ENCODE data around the gene CSGALNACT2. TPM values are rescaled to one million over a fixed set of nuclear protein-coding genes. Genes with fewer than 3 reads are reported as not detected.

The CSGALNACT2 gene
- total and polyA plus RNA-seq, 2 donors (not counting 1 experiment from before 2014, with no cell fraction given): 10.9 to 24.0 TPM

DNA sequence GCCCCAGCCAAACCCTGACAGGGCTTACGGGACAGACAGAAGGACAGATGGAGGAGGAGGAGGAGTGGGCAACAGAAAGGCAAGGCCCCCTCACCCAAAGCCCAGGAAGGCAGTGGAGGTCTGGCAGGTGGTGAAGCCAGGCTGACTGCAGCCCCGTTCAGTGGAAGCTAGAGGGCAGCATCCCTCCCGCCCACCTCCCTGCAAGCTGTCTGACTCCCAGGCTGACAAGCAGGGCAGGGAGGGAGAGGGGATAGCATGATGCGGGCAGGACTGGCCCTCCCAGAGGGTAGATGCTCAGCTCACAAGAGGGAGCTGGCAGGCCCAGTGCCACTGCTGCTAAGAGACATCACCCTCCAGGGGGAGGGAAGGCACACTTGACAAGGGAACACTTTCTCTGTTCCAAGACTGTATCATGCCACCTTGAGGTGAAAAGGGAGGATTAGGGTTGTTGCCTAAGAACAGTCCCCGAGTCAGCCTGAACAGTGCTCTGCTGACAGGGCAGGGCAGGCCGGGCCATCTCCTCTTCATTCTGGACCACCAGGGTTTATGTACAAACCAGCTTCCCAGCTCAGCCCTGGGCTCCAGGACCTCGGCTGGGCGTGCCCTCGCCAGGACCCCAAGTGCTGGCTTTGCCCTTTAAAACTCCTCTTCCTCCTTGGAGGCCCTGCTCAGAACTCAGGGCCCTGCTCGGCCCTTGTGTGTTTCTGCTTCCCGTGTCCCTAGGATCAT is 66.9 kb downstream of the CSGALNACT2 start:
- TF ChIP-seq EZH2 (IDR thresholded peaks at IDR 0.05; ENCODE audit: borderline replicate concordance, insufficient read depth, low read depth, low read length, poor library complexity, severe bottlenecking): no peak
- TF ChIP-seq, protein P1, sequence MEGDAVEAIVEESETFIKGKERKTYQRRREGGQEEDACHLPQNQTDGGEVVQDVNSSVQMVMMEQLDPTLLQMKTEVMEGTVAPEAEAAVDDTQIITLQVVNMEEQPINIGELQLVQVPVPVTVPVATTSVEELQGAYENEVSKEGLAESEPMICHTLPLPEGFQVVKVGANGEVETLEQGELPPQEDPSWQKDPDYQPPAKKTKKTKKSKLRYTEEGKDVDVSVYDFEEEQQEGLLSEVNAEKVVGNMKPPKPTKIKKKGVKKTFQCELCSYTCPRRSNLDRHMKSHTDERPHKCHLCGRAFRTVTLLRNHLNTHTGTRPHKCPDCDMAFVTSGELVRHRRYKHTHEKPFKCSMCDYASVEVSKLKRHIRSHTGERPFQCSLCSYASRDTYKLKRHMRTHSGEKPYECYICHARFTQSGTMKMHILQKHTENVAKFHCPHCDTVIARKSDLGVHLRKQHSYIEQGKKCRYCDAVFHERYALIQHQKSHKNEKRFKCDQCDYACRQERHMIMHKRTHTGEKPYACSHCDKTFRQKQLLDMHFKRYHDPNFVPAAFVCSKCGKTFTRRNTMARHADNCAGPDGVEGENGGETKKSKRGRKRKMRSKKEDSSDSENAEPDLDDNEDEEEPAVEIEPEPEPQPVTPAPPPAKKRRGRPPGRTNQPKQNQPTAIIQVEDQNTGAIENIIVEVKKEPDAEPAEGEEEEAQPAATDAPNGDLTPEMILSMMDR (IDR thresholded peaks at IDR 0.05): peak; percentile 79
- no peak overlapping the region for H3K4me3 ChIP-seq (ENCODE audit: control extremely low read depth in 1 of 5, extremely low read depth in 1 of 5, insufficient read depth in 1 of 5, low read depth in 2 of 5, low read length in 4 of 5)
- no peaks in the 10 kb centered on the region for H3K27me3 Mint-ChIP-seq
- WGBS (ENCODE audit: insufficient coverage): 58% methylated on average over 6 of the region's 11 CpGs
- no peak overlapping the region for H3K27ac ChIP-seq (ENCODE audit: low read length in 2 of 2)
- H3K27me3 ChIP-seq (replicated peaks in 1 of 4; ENCODE audit: control extremely low read depth in 1 of 4, control insufficient read depth in 3 of 4, insufficient read depth in 4 of 4, low read length in 3 of 4): no peaks in the 10 kb centered on the region
- H3K4me2 ChIP-seq (replicated peaks; ENCODE audit: low read depth, low read length, poor library complexity, severe bottlenecking): peak overlapping the region; percentile 23
- no peak overlapping the region for H3K9ac ChIP-seq (ENCODE audit: low read length)
- H3K9me3 ChIP-seq (ENCODE audit: control extremely low read depth in 1 of 3, control insufficient read depth in 2 of 3, insufficient read depth in 1 of 3, low read length in 2 of 3): peaks cover 0 to 7% (median 0%) of the 10 kb centered on the region in 3 donors
- H3K27ac Mint-ChIP-seq: peak overlapping the region; percentile 37
- no peaks in the 10 kb centered on the region for H3K36me3 ChIP-seq (replicated peaks in 1 of 2; ENCODE audit: control extremely low read depth in 1 of 2, control insufficient read depth in 1 of 2, extremely low read depth in 1 of 2, insufficient read depth in 2 of 2, low read length in 1 of 2)
- H3K4me3 Mint-ChIP-seq: no peak overlapping the region
- peak; percentile 69 for DNase-seq
- ChIA-PET CTCF (interaction anchor here (0.6 to 2.1 kb wide), 13 partner anchors 8 to 285 kb away, joined by 3 to 7 read pairs (median 3); partner anchors contain the start of gene CSGALNACT2), POLR2A (no interaction called here)
- peaks cover 7 to 16% of the 10 kb centered on the region in 2 donors for H3K4me1 ChIP-seq (ENCODE audit: control insufficient read depth in 2 of 2, insufficient read depth in 2 of 2, low read length in 2 of 2)
- H4K20me1 ChIP-seq (ENCODE audit: control insufficient read depth, insufficient read depth, low read length, poor library complexity, severe bottlenecking): no peaks in the 10 kb centered on the region
- peak overlapping the region; percentile 55 for H2AFZ ChIP-seq (ENCODE audit: insufficient read depth, low read depth, low read length, poor library complexity, severe bottlenecking)
- no peaks in the 10 kb centered on the region for H3K9me3 Mint-ChIP-seq (ENCODE audit: insufficient read depth)
- peak; percentile 26 for ATAC-seq (ENCODE audit: low read depth)
- H3K79me2 ChIP-seq (ENCODE audit: control insufficient read depth, insufficient read depth, low read length): no peaks in the 10 kb centered on the region
- intact Hi-C loops (cut with micrococcal nuclease): loop anchor here (5.0 kb wide), 1 partner anchor 142 kb away; no protein-coding TSS in a partner anchor
- peaks cover 9% of the 10 kb centered on the region for H3K4me1 Mint-ChIP-seq

Measured in B cell (primary cell).